ENCODE data around the gene COMMD7.

DNA sequence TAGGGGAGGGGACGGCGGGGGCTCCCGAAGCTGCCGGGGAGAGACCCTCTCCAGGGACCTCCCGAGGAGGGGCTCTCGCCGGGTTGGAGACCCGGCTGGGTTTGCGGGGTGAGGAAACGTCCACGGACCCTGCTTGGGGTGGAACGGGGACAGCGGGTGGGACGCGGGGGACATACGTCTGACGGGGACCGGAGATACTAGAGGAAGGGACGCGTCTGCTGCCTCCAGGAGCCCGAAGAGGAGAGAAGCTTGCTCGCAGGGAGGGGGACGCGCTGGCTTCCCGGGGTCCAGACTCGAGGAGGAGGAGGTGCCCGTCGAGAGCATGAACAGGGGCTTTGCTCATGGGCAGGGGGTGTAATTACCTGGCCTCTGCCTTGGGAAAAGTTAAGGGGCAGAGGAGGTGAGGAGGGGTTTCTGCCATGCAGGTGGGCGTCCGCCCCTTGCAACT is 19.5 kb upstream of the COMMD7 start:
- TF ChIP-seq POLR2A (IDR thresholded peaks at IDR 0.05) = no peak
- TF ChIP-seq, protein P1, sequence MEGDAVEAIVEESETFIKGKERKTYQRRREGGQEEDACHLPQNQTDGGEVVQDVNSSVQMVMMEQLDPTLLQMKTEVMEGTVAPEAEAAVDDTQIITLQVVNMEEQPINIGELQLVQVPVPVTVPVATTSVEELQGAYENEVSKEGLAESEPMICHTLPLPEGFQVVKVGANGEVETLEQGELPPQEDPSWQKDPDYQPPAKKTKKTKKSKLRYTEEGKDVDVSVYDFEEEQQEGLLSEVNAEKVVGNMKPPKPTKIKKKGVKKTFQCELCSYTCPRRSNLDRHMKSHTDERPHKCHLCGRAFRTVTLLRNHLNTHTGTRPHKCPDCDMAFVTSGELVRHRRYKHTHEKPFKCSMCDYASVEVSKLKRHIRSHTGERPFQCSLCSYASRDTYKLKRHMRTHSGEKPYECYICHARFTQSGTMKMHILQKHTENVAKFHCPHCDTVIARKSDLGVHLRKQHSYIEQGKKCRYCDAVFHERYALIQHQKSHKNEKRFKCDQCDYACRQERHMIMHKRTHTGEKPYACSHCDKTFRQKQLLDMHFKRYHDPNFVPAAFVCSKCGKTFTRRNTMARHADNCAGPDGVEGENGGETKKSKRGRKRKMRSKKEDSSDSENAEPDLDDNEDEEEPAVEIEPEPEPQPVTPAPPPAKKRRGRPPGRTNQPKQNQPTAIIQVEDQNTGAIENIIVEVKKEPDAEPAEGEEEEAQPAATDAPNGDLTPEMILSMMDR (IDR thresholded peaks at IDR 0.05) = no peak
